ENCODE measurements around the gene CYSRT1.

Gene CYSRT1

GRCh38 chr9:137220317-137221094 lies 4.5 kb upstream of the CYSRT1 start:
- no peak for TF ChIP-seq CTCF (IDR thresholded peaks at IDR 0.05; ENCODE audit: low read depth, low read length)

DNA sequence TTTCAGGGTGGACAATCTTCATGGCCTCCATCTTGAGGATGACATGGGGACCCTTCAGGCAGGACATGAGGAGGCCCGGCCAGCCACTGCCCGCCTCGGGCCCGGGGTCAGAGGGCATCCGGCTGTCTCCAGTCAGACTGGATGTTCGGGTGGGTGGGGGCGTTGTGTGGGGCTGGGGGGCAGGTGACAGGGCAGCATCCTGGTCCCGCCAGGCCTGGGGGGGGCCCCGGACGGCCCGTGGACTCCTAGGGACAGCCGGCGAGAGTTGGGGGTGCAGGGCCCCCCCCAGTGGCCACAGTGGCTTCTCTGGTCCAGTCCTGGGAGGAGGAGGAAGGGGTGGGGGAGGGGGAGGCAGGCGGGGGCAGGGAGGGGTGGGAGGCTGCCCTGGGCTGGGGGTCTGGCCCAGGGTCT lies 3.9 kb upstream of the CYSRT1 start:
- TF ChIP-seq CTCF (IDR thresholded peaks at IDR 0.05; ENCODE audit: low read depth, low read length): no peak
- no peaks in the 10 kb centered on the region for H3K36me3 ChIP-seq
- H3K9me3 ChIP-seq (ENCODE audit: severe bottlenecking): no peaks in the 10 kb centered on the region
- H3K27me3 ChIP-seq (ENCODE audit: insufficient read depth, low read depth, severe bottlenecking): no peaks in the 10 kb centered on the region
- no peak overlapping the region for H3K27ac ChIP-seq
- DNase-seq: no peak
- H3K4me3 ChIP-seq (ENCODE audit: low read depth, low read length): no peak overlapping the region; the same call in 1 of the 2 replicates

More at GRCh38 chr9:137220317-137221094, 4.5 kb upstream of the CYSRT1 start:
- no peaks in the 10 kb centered on the region for H3K9me3 ChIP-seq (ENCODE audit: severe bottlenecking)
- H3K27me3 ChIP-seq (ENCODE audit: insufficient read depth, low read depth, severe bottlenecking): no peaks in the 10 kb centered on the region
- no peak overlapping the region for H3K27ac ChIP-seq
- H3K36me3 ChIP-seq: no peaks in the 10 kb centered on the region
- H3K4me3 ChIP-seq (ENCODE audit: low read depth, low read length): no peak overlapping the region
- DNase-seq: no peak

DNA sequence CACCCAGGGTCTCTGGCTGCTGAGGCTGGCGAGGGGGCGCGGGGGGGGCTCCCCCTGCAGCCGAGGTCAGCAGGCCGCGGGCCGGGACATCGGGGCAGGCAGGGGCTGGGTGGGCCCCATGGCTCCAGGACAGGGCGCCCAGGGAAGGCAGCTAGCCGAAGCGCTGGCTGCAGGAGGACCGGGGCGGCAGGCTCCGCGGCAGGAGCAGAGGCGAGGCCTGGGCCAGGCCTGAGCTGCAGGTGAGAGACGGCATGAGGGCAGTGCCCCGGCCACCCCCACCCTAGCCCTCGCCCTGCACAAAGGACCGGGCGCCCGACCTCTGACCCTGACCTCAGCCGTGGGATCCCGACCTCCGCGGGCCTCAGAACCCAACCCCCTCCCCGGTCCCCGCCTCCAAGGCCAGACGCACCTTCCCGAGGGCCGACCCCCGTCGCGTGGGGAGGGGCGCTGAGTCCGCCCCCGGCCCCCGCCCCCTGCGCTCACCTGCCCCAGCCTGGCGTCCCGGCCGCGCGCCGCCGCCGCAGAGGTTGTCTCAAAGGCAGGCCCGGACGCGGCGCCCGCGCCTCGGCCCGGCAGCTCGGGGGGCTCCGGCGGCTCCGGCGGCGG lies 3.4 kb upstream of the CYSRT1 start:
- Histone ChIP-seq H3K4me3 (ENCODE audit: low read depth, low read length) (peak overlapping the region; percentile 40), H3K27ac (no peak overlapping the region), H3K36me3 (no peaks in the 10 kb centered on the region), H3K27me3 (ENCODE audit: insufficient read depth, low read depth, severe bottlenecking) (no peaks in the 10 kb centered on the region), H3K9me3 (ENCODE audit: severe bottlenecking) (no peaks in the 10 kb centered on the region)
- TF ChIP-seq CTCF (IDR thresholded peaks at IDR 0.05; ENCODE audit: low read depth, low read length): no peak
- no peak for DNase-seq

DNA sequence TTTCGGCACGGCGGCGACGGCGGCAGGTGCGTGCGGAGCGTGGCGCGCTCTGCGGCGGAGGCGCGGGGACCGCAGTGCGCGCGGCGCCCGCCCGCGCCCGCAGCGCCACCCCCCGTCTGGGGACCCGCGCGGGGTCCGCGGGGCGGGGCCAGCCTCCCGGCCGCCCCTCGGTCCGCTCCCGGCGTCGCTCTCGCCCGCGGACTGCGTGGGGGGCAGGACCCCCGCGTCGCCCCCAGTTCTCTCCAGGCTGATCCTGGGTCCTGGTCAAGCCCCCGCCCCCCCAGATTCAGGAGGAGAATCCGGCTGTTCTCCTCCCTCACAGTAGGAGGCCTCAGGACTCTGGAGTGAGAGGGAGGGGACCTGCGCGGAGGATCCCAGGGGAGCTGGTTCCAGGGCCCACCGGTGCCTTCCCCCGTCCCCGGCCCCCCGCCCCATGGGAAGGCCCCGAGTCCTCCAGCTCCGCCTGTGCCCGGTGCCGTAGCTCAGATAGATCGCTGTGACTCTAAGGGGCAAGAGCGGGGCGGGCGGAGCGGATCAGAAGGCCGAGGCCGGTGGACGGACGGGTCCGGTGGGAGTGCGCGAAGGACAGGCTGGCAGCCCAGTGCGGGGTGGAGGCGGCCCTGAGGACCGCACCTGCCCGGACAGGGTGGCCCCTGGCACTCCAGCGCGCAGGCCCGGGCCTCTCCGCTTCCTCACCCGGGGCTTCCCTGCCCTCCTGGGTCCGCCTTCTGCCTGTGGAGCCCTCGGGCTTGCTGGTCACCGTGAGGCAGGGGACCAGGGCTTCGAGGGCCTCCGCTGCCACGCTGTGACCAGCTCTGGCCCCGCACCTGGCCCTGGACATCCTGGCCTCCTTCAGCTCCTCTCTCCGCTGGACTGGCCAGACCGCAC lies 2.5 kb upstream of the CYSRT1 start, which contains the start of gene RNF208:
RNF208 (minus strand) TSS at position 51 of the 888 bp plus-strand sequence. CDS start 1,028 bp downstream, outside the sequence.
- Histone ChIP-seq H3K4me3 (ENCODE audit: low read depth, low read length) (peak within 1 kb of the TSS; percentile 49), H3K27me3 (ENCODE audit: insufficient read depth, low read depth, severe bottlenecking) (no peaks in the 10 kb centered on the region), H3K36me3 (no peaks in the 10 kb centered on the region), H3K27ac (peak within 1 kb of the TSS; percentile 28; the same call in 1 of the 2 replicates), H3K9me3 (ENCODE audit: severe bottlenecking) (no peaks in the 10 kb centered on the region)
- DNase-seq: peak; percentile 23
- TF ChIP-seq CTCF (IDR thresholded peaks at IDR 0.05; ENCODE audit: low read depth, low read length): no peak

GRCh38 chr9:137223078-137223970 lies 1.6 kb upstream of the CYSRT1 start:
- Histone ChIP-seq H3K4me3 (ENCODE audit: low read depth, low read length) (peak overlapping the region; percentile 66), H3K27ac (peak overlapping the region; percentile 51), H3K27me3 (ENCODE audit: insufficient read depth, low read depth, severe bottlenecking) (no peaks in the 10 kb centered on the region), H3K36me3 (no peaks in the 10 kb centered on the region), H3K9me3 (ENCODE audit: severe bottlenecking) (no peaks in the 10 kb centered on the region)
- no peak for TF ChIP-seq CTCF (IDR thresholded peaks at IDR 0.05; ENCODE audit: low read depth, low read length)
- DNase-seq: peak; percentile 93

Measured in WERI-Rb-1 (cell line).